ENCODE results near the gene ALG3. TPM values are rescaled to one million over a fixed set of nuclear protein-coding genes. Genes with fewer than 3 reads are reported as not detected.

ALG3 gene
- total RNA-seq, 1 donor from 2014 or later, result 36.9 TPM

DNA sequence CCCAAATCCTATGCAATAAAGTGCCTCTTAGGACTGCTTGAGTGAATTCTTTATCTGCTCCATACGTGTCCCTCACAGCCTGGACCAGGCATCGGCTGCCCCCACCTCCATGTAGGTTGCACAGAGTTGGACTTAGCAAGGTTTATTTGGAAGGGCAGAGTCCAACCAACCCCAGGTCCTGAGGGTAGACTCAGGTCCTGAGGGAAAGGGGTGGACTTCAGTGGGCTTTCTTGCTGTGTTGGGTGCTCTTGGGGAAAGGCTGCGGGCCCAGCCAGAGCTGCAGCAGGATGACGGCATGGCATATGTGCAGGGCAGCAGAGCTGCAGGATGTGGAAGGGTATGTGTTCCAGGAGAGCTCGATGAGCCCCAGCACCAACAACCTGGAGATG, 6.5 kb downstream of the ALG3 start:
- FAIRE-seq, result peak; percentile 60
- TF ChIP-seq, protein P1, sequence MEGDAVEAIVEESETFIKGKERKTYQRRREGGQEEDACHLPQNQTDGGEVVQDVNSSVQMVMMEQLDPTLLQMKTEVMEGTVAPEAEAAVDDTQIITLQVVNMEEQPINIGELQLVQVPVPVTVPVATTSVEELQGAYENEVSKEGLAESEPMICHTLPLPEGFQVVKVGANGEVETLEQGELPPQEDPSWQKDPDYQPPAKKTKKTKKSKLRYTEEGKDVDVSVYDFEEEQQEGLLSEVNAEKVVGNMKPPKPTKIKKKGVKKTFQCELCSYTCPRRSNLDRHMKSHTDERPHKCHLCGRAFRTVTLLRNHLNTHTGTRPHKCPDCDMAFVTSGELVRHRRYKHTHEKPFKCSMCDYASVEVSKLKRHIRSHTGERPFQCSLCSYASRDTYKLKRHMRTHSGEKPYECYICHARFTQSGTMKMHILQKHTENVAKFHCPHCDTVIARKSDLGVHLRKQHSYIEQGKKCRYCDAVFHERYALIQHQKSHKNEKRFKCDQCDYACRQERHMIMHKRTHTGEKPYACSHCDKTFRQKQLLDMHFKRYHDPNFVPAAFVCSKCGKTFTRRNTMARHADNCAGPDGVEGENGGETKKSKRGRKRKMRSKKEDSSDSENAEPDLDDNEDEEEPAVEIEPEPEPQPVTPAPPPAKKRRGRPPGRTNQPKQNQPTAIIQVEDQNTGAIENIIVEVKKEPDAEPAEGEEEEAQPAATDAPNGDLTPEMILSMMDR (IDR thresholded peaks at IDR 0.05; ENCODE audit: insufficient read depth, low read length, severe bottlenecking), result no peak
- H3K36me3 ChIP-seq (ENCODE audit: control insufficient read depth, insufficient read depth, low read length), result peaks cover 27% of the 10 kb centered on the region
- no peak for DNase-seq (ENCODE audit: low read depth)
- H3K4me3 ChIP-seq (ENCODE audit: low read depth, low read length), result no peak overlapping the region
- peaks cover 2% of the 10 kb centered on the region for H3K27me3 ChIP-seq (ENCODE audit: control insufficient read depth, insufficient read depth, low read length)

DNA sequence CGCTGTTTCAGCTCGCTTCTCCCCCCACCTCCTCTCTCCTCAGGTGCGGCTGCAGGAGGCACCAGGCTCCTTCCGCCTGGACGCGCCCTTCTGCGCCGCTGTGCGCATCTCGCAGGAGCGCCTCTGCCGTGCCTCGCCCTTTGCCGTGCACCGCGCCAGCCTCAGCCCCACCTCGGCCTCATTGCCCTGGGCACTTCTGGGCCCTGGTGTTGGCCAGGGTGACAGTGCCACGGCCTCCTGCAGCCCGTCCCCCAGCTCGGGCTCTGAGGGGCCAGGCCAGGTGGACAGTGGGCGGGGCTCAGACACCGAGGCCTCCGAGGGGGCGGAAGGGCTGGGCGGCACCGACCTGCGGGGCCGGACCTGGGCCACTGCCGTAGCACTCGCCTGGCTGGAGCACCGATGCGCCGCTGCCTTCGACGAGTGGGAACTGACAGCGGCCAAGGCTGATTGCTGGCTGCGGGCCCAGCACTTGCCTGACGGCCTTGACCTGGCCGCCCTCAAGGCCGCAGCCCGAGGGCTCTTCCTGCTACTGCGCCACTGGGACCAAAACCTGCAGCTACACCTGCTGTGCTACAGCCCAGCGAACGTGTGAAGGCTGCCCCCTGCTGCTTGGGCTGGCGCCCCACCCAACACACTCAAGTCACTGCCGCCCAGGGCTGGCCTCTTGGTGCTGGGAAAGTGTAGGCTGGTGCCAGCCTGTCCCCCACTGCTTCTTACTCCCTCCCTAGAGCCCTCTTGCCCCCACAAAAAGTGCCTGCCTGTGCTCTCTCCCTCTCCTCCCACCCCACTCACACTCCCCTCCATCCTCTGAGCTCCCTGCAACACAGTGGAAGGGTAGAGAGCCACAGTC, 7.1 kb downstream of the ALG3 start:
- peaks cover 27% of the 10 kb centered on the region for H3K36me3 ChIP-seq (ENCODE audit: control insufficient read depth, insufficient read depth, low read length)
- H3K27me3 ChIP-seq (ENCODE audit: control insufficient read depth, insufficient read depth, low read length), result peaks cover 2% of the 10 kb centered on the region
- peak overlapping the region; percentile 9 for H3K4me3 ChIP-seq (ENCODE audit: low read depth, low read length)
- DNase-seq (ENCODE audit: low read depth) (peak; percentile 57), FAIRE-seq (no peak)
- TF ChIP-seq, protein P1 (IDR thresholded peaks at IDR 0.05; ENCODE audit: insufficient read depth, low read length, severe bottlenecking), result peak; percentile 93

DNA sequence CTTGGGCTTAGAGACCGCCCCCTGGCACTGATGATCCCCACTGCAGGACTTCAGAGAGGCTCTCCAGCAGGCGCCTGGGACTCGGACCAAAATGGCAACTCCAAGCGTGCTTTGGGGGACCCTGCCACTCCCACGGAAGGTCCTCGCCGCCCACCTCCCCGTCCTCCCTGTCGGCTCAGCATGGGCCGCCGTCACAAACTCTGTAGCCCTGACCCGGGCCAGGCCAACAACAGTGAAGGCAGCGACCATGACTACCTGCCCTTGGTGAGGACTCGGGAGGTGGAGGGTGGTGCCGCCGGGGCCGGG, 7.7 kb downstream of the ALG3 start:
- TF ChIP-seq, protein P1 (IDR thresholded peaks at IDR 0.05; ENCODE audit: insufficient read depth, low read length, severe bottlenecking), result no peak
- FAIRE-seq (no peak), DNase-seq (ENCODE audit: low read depth) (no peak)

DNA sequence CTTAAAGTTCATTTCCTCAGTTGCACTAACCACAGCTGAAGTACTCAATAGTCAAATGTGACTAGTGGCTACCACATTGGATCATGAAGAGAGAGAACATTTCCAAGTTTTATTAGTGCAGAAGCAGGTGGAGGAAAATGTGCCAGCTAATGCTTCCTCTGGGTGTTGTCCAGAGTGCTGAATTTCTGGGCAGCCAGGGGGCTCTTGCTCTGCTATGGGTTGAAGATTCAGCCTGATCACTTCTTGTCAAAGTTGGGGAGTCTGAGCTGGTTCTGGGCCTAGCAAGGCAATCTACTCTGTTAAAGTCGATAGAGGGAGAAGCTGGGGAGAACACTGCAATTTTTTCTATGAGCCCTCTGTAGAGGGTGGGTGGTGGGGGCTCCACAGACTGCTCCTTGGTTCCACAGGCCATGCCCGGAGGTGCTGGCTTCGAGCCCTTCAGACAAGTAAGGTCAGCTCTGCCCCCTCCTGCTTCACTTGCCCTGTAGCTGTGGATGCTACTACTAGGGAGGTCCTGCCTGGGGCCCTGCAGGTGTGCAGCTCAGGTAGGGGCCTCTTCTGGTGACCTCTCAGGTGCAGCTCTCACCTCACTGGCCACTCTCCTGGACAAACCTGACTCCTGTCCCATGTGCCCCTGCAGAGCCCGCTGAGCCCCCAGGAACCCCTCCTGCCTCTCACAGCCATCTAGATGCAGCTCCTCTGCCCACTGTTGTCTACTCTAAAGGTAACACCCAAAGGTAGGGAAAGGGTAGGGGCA, 8.2 kb downstream of the ALG3 start:
- no peak for FAIRE-seq
- DNase-seq (ENCODE audit: low read depth), result no peak

More for the DNA sequence above, 7.7 kb downstream of the ALG3 start:
- peaks cover 27% of the 10 kb centered on the region for H3K36me3 ChIP-seq (ENCODE audit: control insufficient read depth, insufficient read depth, low read length)
- H3K4me3 ChIP-seq (ENCODE audit: low read depth, low read length), result no peak overlapping the region
- peaks cover 2% of the 10 kb centered on the region for H3K27me3 ChIP-seq (ENCODE audit: control insufficient read depth, insufficient read depth, low read length)

DNA sequence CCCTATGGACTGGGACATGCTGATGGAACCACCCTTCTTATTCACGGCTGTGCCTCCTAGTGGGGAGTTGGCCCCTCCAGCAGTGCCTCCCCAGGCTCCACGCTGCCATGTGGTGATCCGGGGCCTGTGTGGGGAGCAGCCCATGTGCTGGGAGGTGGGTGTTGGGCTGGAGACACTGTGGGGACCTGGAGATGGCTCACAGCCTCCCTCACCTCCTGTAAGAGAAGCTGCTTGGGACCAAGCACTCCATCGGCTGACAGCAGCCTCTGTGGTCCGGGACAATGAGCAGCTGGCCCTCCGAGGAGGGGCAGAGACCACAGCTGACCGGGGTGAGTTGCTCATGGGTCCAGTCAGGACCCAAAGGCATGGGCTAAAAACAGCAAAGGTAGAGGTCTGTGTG, 9.1 kb downstream of the ALG3 start:
- no peak overlapping the region for H3K4me3 ChIP-seq (ENCODE audit: low read depth, low read length)
- DNase-seq (ENCODE audit: low read depth), result no peak
- H3K36me3 ChIP-seq (ENCODE audit: control insufficient read depth, insufficient read depth, low read length), result peaks cover 17% of the 10 kb centered on the region
- TF ChIP-seq, protein P1 (IDR thresholded peaks at IDR 0.05; ENCODE audit: insufficient read depth, low read length, severe bottlenecking), result no peak
- peaks cover 2% of the 10 kb centered on the region for H3K27me3 ChIP-seq (ENCODE audit: control insufficient read depth, insufficient read depth, low read length)
- no peak for FAIRE-seq

More for the DNA sequence above, 8.2 kb downstream of the ALG3 start:
- TF ChIP-seq, protein P1 (IDR thresholded peaks at IDR 0.05; ENCODE audit: insufficient read depth, low read length, severe bottlenecking), result no peak
- Histone ChIP-seq H3K4me3 (ENCODE audit: low read depth, low read length) (no peak overlapping the region), H3K27me3 (ENCODE audit: control insufficient read depth, insufficient read depth, low read length) (peaks cover 2% of the 10 kb centered on the region), H3K36me3 (ENCODE audit: control insufficient read depth, insufficient read depth, low read length) (peaks cover 25% of the 10 kb centered on the region)

Measured in bronchial epithelial cell (primary cell).